GM19438 (cell line): Measurements from ENCODE around the gene EVL.
A peak's percentile ranks its signal among the peaks of the same experiment; 100 is the strongest.
"Not testable (repeated sequence)": the region's sequence is repeated elsewhere in the genome, so short reads cannot be mapped to it uniquely, and the experiment has no call there.

Experiments used
- ATAC-seq: cut with Tn5 transposase; IDR thresholded peaks from one replicate; pipeline ENCODE4 v1.9.1; 2021; ENCODE audit warnings: low read depth; ENCODE audit not compliant: unreplicated experiment

The EVL gene

GRCh38 chr14:100155756-100156616 is 90.8 kb downstream of the EVL start:
- ATAC-seq: no peak

- no peak for ATAC-seq
Measured at GRCh38 chr14:100156776-100157175, 91.6 kb downstream of the EVL start.

DNA sequence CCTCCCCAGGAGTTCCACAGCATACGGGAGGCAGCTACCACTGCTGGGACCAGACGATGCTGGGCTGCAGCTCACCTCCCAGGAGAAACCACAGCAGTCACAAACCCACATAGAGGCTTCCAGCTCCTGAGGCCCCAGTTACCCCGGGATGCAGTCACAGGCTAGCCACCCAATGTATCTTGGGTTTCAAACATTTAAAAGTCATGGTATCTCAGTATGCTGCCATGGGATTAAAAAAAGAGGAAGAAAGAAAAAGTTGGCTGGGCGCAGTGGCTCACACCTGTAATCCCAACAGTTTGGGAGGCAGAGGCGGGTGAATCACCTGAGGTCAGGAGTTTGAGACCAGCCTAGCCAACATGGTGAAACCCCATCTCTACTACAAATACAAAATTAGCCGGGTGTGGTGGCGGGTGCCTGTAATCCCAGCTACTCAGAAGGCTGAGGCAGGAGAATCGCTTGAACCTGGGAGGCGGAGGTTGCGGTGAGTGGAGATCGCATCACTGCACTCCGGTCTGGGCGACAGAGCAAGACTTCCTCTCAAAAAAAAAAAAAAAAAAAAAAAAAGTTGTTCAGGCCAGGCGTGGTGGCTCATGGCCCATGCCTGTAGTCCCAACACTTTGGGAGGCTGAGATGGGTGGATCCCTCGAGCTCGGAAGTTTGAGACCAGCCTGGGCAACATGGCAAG is 92.5 kb downstream of the EVL start:
- not testable (repeated sequence) for ATAC-seq

DNA sequence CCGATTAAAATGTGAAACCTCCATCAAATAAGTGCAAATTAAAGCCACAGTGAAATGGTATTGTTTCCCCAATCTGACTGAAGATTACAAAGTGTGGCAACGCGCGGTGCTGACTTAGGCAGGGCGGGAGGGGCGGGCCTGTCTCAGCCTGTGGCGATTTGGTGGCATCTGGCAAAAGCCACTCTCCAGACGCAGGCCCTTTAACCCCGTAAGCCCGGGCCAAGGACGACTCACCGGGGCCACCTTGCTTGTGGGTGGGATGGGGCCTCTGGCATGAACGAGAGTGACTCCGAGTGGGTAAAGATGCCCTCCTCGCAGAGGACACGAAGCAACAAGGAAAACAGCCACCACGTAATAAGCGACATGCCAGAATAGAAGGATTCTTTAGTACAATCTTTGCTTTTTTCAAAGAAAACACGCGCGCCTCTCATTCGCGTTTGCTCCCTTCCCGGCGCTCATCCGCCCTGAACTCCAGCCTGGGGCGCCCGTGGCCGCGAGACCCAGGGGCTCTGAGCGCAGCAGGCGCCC is 93.4 kb downstream of the EVL start:
- no peak for ATAC-seq

- ATAC-seq: peak; percentile 60
Measured at GRCh38 chr14:100159094-100159864, 94.1 kb downstream of the EVL start, which contains the start of gene DEGS2. TSS of gene DEGS2 (minus strand) at chr14:100159645. CDS start at chr14:100159587, 58 bp downstream.

DNA sequence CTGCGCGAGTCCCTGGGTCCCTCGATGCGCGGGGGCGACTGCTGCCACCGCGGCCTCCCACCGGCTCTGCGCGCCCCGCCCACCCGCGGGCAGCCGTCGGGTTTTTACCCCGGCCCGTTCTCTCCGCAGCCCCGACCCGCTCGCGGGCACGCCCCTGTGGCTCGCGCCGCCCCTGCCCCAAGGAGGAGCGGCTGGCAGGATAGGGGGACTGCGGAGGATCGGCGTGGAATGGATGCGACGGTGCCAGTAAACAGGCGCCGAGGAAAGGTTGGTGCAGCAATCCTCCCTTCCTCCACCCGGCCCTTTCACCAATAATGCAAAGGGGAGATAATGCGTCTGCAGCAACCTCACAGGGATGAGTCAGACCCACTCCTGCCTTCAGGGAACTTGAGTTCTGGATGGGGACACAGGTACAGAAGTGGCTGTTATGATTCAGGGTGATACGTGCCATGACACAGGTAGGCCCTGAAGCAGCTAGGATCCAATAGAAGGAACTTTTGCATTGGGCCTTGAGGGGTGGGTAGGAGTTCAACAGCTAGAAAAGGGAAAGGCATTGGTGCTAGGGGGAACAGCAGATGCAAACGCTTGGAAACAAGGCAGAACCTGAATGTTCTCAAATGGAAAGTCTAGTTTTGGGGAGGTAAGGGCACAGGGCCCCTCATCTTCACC is 94.8 kb downstream of the EVL start:
- peak; percentile 33 for ATAC-seq

DNA sequence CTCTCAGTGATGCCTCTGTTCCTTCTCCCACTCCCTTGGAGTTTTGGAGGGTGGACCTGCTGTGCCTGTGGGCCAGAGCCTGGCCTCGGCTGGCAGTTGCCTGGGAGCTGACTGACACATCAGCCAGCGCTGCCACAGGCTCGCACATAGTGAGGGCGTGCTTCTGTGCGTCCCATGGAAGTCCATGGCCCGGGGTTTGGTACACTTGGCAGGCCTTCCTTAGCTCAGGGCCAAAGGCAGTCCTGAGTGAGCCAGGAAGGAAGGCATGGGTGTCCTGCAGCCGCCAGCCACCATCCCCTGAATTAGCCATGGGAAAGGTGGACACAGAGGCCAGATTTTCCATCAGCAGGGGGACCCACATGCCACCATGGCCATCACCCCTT is 95.3 kb downstream of the EVL start:
- no peak for ATAC-seq

DNA sequence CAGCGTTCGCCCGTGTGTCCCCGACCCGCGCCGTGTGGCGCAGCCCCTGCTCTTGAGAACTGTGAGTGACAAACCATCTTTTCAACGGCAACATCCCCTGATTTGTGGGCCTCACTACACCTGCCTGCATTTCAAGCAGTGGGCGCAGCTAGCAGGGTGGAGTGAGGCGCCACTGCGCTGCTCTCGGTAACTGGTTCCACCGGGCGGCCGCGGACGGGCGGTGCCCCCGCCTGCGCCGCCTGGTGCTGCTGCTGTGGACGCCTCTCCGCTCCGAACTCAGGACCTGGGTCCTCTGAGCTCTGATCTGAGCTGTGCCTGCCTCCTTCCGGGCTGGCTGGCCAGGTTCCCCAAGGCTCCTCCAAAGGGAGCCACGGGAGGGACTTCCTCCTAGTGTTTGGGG is 100.2 kb downstream of the EVL start:
- ATAC-seq: no peak

- ATAC-seq: no peak
Measured at GRCh38 chr14:100165831-100166440, 100.7 kb downstream of the EVL start.

GRCh38 chr14:100168506-100168905 is 103.3 kb downstream of the EVL start:
- no peak for ATAC-seq

GRCh38 chr14:100170880-100171279 is 105.7 kb downstream of the EVL start:
- no peak for ATAC-seq

DNA sequence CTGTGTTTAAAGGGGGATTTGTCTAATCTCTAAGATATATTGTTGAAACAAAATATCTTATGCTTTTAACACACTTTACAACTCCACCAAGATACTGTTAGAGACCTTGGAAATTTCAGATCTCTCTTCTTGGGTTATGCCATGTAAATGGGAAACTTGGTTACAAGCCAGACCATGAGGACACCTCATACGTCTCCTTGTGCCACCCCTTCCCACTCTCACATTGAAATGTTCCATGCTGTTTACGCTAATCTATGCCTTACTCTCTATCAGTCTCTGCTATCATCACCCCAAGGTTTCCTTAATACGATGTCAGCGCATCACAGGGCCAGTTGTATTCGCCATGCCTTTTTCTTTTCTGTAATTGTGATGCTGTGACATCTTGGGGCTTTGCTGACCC is 107.6 kb downstream of the EVL start:
- ATAC-seq: no peak

DNA sequence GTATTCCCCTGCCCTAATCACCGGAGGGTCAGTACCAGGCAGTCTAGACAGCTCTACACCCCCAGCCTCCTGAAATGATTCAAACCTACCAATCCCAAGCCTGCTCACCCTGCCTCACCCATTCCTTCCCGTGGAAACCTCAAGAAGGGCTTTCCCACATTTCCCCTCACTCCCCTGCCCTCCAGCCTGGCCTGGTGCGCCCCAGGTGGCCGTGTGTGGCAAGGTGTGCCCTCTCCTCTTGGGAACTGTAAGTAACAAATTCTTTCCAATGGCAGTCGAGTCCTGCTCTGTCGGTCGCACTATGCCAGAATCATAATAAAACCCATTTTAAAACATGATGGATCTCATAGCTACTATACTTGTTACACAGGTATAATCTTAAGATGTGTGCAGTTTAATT is 108.1 kb downstream of the EVL start:
- no peak for ATAC-seq

DNA sequence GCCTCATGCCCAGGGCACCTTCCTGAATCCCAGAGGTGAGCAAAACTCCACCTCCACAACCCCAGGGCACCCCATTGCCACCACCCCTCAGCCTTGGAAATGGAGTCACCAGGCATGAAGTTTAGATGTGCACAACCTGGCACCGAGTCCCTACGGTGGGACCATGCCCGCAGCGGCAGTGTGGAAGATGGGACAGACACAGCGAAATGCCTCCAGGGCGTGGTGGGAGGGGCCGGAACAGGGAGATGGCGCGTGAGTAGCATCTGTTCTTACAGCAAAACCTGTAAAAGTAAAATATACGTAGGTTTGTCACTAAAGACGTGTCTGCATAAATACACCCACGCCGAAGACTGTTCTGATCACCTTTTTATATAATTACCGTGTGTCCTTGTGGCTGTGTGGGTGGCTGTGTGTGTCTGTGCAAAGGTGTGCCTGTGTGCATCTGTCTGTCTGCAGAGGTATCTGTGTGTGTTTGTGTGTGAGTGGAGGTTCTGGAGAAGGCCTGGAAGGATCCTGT is 111.6 kb downstream of the EVL start:
- ATAC-seq: no peak

DNA sequence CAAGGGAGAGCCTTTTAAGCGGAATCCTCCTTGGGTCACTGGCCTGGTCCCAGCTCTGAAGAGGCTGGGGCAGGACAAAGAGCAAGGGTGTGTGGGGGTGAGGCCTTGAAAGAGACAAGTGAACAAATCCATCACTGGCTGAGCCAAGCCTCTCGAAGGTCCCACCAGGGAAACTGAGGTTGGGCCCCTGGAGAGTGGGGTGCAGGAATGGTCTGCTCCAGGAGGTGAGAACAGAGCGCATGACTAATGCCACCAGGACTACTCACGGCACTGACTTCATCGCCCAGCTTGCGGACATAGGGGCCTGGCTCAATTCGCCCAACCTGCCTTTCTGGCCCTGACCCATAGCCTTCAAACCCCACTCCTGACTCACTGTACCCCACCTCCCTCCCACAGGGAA is 113.5 kb downstream of the EVL start:
- no peak for ATAC-seq

DNA sequence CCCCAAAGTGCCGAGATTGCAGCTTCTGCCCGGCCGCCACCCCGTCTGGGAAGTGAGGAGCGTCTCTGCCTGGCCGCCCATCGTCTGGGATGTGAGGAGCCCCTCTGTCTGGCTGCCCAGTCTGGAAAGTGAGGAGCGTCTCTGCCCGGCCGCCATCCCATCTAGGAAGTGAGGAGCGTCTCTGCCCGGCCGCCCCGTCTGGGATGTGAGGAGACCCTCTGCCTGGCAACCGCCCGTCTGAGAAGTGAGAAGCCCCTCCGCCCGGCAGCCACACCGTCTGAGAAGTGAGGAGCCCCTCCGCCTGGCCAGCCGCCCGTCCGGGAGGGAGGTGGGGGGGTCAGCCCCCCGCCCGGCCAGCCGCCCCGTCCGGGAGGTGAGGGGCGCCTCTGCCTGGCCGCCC is 115.4 kb downstream of the EVL start:
- ATAC-seq: not testable (repeated sequence)

DNA sequence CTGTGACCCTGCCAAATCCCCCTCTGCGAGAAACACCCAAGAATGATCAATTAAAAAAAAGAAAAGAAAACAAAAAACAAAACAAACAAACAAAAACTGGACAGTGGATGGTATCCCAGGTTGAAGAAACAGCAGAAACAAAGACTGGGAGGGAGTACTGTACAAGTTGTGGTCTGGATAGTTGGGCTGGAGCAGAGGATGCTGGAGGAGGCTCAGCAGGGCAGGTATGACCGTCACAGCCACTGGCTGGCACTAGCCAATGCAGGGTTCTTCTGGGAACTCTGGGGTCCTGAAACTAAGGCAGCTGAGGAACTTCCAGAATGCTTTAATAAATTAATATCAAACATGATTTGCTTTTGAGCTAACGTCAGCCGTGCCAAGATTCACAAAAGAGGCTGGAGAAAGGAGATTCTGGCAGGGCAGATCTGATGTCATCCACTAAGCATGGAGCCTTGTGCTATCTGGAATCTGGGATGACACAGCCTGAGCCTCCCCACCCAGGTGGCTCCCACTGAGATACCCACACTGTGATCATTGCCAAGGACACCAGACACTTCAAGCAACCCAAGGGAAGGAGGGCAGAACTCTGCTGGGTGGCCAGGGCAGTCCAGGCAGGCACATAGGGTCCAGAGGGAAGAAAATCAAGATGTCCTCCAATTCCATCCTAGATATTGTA is 116.8 kb downstream of the EVL start:
- ATAC-seq: not testable (repeated sequence)

DNA sequence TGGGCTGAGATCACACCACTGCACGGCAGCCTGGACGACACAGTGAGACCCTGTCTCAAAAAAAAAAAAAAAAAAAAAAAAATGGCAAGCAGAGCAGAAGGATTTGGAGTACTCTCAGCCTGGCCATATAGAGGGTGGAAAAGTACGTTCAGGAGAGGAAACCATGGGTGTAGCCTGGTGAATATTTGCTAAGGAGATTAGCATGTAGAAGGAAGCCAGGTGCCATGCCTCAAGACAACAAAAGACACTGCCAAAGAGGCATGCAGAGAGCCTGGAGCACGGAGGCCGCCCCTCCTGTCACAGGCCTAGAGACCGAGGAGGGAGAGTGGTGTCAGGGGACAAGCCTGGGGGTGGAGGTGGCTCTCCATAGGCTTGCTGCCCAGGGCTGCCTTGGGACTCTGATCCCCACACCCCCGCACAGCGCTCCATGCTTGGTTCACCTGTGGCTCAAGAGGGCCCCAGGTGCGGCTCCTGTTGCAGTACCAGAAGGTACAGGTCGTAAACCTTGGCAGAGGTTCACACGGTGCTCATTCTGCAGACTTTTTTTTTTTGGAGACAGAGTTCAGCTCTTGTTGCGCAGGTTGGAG is 122.1 kb downstream of the EVL start:
- no peak for ATAC-seq
